ENCODE data around the gene LSM14A.
"Not testable (repeated sequence)": the region's sequence is repeated elsewhere in the genome, so short reads cannot be mapped to it uniquely, and the experiment has no call there.

The LSM14A gene

DNA sequence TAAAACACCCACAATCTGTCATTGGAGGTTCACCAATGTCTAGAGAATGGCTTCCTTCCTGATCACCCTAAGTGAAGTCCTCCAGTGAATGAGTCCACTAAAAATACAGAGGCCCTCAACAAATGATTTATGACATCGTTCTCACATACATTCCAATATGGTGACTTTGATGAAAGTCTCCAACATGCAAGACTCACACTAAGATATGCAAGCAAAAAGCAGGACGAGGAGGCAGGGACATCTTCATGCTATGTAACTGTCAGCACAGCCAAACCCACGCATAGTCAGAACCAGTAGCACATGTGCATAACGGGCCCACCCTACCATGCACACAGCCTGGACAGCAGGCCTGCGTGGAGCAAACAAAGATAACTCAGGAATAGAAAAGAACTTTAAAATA is 16.6 kb upstream of the LSM14A start:
- in situ Hi-C loops (cut with HindIII; ENCODE audit: low sequenced_read_pairs), result no loop called here

- in situ Hi-C loops (cut with HindIII; ENCODE audit: low sequenced_read_pairs), result not testable (repeated sequence)
Observed at GRCh38 chr19:34158966-34159365, 13.3 kb upstream of the LSM14A start.

GRCh38 chr19:34159541-34159940 is 12.8 kb upstream of the LSM14A start:
- in situ Hi-C loops (cut with HindIII; ENCODE audit: low sequenced_read_pairs), result not testable (repeated sequence)

GRCh38 chr19:34161902-34162301 is 10.4 kb upstream of the LSM14A start:
- in situ Hi-C loops (cut with HindIII; ENCODE audit: low sequenced_read_pairs), result not testable (repeated sequence)

- in situ Hi-C loops (cut with HindIII; ENCODE audit: low sequenced_read_pairs), result no loop called here
Observed at GRCh38 chr19:34165295-34165738, 7.0 kb upstream of the LSM14A start.

DNA sequence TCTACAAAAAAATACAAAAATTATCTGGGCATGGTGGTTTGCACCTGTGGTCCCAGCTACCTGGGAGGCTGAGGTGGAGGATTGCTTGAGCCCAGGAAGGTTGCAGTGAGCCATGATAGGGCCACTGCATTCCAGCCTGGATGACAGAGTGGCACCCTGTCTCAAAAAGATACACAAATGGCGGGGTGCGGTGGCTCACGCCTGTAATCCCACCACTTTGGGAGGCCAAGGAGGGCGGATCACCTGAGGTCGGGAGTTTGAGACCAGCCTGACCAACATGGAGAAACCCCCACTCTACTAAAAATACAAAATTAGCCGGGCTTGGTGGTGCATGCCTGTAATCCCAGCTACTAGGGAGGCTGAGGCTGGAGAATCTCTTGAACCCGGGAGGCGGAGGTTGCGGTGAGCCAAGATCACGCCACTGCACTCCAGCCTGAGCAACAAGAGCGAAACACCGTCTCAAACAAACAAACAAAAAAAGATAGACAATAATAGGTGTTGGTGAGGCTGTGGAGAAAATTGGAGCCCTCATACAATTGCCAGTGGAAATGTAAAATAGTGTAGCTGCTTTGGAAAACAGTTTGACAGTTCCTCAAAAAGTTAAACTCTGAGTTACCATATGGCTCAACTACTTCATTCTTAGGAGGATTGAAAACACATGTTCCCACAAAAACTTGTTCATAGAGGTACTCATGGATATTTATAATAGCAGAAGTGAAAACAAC is 2.7 kb upstream of the LSM14A start:
- in situ Hi-C loops (cut with HindIII; ENCODE audit: low sequenced_read_pairs), result loop anchor here (5.0 kb wide), 1 partner anchor 63 kb away; no protein-coding TSS in a partner anchor

DNA sequence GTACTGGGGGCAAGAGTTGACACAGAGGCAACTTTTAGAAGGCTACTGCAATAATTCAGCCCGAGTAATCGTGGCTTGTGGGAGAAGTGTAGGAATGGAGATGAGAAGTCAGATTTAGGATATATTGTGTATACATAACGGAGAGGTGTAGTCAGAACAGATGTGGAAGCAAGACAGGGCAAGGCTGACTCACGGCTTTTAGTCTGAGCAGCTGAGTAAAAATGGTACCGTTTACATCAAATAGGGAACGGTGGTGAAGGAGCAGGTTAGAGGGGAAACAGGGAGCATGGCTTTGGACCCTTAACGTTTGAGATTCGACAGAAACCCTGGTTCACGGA is 796 bp upstream of the LSM14A start:
- in situ Hi-C loops (cut with HindIII; ENCODE audit: low sequenced_read_pairs), result loop anchor here (5.0 kb wide), 1 partner anchor 61 kb away; no protein-coding TSS in a partner anchor

DNA sequence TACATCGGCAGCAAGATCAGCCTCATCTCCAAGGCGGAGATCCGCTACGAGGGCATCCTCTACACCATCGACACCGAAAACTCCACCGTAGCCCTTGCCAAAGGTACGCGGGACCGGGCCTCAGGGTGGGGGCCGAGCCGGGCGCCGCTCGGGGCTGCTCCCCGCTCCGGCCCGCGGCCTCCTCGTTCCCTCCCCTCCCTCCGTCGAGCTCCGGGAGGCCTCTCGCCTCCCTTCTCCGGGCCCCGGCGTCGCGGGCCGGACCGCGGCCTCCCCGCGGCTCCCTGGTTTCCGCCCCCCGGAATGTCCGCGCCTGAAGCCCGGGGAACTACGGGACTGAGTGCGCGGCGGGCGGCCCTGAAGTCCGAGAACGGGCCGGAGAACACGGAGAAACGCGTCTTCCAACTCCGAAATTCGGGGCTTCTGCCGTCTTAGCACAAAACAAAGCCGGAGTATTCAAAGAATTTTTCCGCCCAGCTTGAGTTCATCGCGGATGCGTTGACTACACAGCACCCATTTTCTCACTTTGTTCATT is 423 bp downstream of the LSM14A start:
- in situ Hi-C loops (cut with HindIII; ENCODE audit: low sequenced_read_pairs), result loop anchor here (5.0 kb wide), 1 partner anchor 60 kb away; no protein-coding TSS in a partner anchor

- in situ Hi-C loops (cut with HindIII; ENCODE audit: low sequenced_read_pairs), result loop anchor here (5.0 kb wide), 1 partner anchor 59 kb away; no protein-coding TSS in a partner anchor
Observed at GRCh38 chr19:34173193-34173956, 1.1 kb downstream of the LSM14A start.

GRCh38 chr19:34175173-34175572 is 2.9 kb downstream of the LSM14A start:
- in situ Hi-C loops (cut with HindIII; ENCODE audit: low sequenced_read_pairs), result not testable (repeated sequence)

GRCh38 chr19:34176581-34176980 is 4.3 kb downstream of the LSM14A start:
- in situ Hi-C loops (cut with HindIII; ENCODE audit: low sequenced_read_pairs), result no loop called here

GRCh38 chr19:34178274-34178610 is 5.9 kb downstream of the LSM14A start:
- in situ Hi-C loops (cut with HindIII; ENCODE audit: low sequenced_read_pairs), result no loop called here

DNA sequence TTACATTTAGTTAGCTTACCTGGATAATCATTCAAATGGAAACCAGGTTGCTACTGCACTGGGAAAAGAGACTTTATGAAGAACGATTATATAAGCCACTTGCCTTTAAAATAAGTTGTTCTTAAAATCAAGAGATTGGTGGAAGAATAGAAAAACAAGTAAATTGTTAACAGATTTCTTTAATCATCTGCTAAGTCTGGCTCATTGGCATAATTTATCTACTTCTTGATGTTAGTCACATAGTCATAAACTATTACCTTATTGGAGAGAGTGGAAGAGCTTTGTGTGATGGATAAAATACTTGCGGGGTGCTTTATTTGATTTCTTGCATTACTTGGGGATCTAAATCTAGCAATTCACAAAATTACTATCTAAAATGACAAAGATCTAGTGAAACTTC is 6.8 kb downstream of the LSM14A start:
- in situ Hi-C loops (cut with HindIII; ENCODE audit: low sequenced_read_pairs), result no loop called here

DNA sequence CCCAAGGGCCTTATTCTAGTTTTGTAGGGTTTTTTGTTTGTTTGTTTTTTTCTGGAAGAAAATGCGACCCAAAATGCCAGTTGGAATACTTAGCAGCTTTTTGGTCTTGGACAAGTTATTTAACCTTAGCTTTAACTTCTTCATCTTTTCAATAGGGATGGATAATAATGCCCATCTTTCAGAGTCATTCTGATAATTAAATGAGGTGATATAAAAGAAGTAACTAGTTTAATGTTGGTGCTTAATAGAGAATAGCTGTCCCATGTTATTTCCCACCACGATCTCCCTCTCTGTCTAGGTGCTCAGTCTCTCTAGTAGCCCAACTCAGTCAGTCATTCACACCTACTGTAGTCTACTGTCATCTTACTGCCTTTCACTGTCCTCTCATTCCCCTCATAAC is 8.0 kb downstream of the LSM14A start:
- in situ Hi-C loops (cut with HindIII; ENCODE audit: low sequenced_read_pairs), result no loop called here

DNA sequence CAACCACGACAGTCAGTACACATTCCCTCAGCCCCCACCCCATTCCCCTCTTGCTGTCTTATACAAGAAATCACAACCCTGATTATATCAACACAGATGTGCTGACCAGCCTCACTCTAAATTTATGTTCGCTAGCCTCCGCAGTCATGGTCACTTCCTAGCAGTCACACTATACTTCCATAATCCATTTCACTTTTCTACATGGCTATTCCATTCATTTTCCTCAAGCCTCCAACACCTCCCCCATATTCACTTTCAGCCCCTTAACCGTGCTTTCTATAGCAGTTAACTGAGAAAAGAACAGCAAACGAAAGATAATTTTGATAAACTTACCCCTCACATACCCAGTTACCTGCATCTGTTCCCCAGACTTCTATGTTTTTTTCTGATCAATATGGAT is 8.4 kb downstream of the LSM14A start:
- in situ Hi-C loops (cut with HindIII; ENCODE audit: low sequenced_read_pairs), result no loop called here

- in situ Hi-C loops (cut with HindIII; ENCODE audit: low sequenced_read_pairs), result no loop called here
Observed at GRCh38 chr19:34181111-34181864, 9.0 kb downstream of the LSM14A start.

- in situ Hi-C loops (cut with HindIII; ENCODE audit: low sequenced_read_pairs), result no loop called here
Observed at GRCh38 chr19:34182125-34182524, 9.8 kb downstream of the LSM14A start.

- in situ Hi-C loops (cut with HindIII; ENCODE audit: low sequenced_read_pairs), result no loop called here
Observed at GRCh38 chr19:34184880-34185491, 12.7 kb downstream of the LSM14A start.

DNA sequence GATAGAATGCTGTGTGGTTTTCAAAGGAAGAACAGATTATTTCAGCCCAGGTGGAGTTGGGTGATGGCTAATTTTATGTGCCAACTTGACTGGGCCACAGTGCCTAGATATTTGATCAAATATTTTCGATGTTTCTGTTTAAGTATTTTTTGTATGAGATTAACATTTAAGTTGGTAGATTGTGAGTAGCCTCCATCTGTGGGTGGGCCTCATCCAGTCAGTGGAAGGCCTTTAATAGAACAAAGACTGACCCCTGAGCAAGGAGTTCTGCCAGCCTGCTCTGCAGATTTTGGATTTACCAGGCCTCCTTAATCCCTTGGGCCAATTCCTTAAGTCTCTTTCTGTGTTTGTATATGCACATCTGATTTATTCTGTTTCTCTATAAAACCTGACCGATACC is 13.9 kb downstream of the LSM14A start:
- in situ Hi-C loops (cut with HindIII; ENCODE audit: low sequenced_read_pairs), result no loop called here

- in situ Hi-C loops (cut with HindIII; ENCODE audit: low sequenced_read_pairs), result no loop called here
Observed at GRCh38 chr19:34187011-34187410, 14.7 kb downstream of the LSM14A start.

DNA sequence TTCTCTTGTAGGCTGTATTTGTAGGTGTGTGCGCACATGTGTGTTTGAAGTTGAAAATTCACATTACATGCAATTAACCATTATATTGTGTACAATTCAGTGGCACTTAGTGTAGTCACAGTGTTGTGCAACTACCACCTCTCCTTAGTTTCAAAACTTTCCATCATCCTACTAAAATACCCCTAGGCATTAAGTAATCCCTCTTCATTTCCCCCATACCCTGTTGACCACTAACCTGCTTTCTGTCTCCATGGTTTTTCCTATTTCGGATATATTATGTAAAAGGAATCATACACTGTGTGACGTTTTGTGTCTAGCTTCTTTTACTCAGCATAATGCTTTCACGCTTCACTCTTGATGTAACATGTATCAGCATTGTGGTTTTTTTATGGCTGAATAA is 16.1 kb downstream of the LSM14A start:
- in situ Hi-C loops (cut with HindIII; ENCODE audit: low sequenced_read_pairs), result no loop called here

Data from endothelial cell of hepatic sinusoid (primary cell).